ENCODE results near the gene TRIP4. TPM values are rescaled to one million over a fixed set of nuclear protein-coding genes. Genes with fewer than 3 reads are reported as not detected.

TRIP4 gene
- total and polyA plus RNA-seq, 9 of the 15 experiments (the other 6 are each of a cell fraction or from before 2014, with no cell fraction given): 7.6 to 23.3 (median 16.7) TPM

DNA sequence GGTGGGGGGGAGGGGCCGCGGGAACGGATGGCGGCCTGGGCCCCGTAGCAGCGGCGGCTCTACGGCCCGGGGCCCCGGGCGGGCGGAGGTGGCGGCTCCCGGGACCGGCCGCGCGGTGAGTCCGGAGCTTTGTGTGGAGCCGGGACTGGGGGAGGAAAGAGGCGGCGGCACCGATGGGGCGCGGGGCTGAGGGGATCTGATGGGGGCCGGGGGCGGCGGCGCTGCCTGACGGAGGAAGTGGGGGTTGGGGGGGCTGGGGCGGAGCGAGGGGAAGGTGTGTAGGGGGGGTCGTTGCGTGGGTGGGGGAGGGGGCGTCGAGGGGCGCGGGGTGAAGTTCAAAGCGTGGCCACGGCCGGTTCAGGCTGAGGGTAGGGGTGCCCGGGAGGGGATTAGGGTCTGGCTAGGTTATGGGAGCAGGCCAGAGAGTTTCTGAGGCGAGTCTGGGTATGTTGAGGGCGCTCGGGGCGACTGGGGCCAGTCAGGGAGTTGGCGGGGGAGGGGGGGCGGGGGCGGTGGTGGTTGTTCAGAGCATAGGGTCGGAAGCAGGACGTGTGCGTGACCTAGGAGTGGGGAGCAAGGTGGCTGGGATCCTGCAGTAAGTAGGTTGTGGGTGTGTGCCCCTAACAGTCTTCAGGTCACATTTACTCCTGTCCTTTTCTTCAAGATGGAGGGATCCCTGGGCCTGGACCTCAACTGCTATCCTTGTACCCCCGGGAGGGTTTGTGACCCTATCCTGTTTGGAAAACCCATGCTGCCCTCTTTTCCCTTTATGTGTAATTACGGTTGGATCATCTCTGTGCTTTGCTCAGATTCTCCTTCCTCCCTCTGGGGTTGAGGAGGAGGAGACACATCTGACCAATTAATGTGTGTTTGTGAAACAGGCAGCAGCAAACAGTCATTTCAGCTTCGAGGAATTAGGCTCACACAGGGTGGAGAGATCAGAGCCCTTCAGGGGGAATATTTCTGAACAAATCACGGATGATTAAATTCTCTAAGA, 73.4 kb downstream of the TRIP4 start (continued):
- TF ChIP-seq, protein P1, sequence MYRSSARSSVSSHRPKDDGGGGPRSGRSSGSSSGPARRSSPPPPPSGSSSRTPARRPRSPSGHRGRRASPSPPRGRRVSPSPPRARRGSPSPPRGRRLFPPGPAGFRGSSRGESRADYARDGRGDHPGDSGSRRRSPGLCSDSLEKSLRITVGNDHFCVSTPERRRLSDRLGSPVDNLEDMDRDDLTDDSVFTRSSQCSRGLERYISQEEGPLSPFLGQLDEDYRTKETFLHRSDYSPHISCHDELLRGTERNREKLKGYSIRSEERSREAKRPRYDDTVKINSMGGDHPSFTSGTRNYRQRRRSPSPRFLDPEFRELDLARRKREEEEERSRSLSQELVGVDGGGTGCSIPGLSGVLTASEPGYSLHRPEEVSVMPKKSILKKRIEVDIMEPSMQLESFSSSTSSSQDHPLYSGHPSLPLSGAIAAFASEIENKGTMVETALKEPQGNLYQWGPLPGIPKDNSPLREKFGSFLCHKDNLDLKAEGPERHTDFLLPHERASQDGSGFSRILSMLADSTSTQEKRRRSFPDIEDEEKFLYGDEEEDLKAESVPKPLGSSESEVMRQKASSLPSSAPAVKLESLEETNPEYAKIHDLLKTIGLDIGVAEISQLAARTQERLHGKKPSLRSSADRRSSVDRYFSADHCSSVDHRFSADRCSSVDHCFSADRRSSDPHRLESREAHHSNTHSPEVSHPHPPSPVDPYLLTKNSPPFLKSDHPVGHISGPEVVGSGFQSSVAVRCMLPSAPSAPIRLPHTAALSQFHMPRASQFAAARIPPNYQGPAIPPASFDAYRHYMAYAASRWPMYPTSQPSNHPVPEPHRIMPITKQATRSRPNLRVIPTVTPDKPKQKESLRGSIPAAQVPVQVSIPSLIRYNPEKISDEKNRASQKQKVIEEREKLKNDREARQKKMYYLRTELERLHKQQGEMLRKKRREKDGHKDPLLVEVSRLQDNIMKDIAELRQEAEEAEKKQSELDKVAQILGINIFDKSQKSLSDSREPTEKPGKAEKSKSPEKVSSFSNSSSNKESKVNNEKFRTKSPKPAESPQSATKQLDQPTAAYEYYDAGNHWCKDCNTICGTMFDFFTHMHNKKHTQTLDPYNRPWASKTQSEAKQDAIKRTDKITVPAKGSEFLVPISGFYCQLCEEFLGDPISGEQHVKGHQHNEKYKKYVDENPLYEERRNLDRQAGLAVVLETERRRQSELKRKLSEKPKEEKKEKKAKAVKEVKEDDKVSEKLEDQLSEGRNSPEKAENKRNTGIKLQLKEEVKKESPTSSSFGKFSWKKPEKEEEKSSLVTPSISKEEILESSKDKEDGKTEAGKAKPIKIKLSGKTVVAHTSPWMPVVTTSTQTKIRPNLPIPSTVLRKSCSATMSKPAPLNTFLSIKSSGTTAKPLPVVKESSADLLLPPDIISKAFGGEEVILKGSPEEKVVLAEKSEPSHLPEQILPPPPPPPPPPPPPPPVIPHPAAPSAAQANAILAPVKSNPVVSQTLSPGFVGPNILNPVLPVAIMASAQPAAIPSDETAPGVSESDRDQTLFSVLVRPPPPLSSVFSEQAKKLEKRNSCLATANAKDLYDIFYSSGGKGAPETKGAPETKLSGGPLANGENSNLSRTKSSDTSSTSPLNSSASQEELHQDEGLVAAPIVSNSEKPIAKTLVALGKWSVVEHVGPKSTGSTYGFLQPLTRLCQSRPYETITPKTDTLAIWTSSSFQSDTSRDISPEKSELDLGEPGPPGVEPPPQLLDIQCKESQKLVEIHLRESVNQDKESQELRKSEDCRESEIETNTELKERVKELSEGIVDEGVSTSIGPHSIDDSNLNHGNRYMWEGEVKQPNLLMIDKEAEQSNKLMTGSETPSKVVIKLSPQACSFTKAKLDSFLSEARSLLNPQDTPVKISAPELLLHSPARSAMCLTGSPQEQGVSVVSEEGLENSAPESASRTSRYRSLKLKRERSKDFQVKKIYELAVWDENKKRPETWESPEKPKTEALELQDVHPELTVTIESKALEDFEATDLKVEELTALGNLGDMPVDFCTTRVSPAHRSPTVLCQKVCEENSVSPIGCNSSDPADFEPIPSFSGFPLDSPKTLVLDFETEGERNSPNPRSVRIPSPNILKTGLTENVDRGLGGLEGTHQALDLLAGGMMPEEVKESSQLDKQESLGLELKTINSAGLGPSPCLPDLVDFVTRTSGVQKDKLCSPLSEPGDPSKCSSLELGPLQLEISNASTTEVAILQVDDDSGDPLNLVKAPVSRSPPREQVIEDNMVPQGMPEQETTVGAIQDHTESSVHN (IDR thresholded peaks at IDR 0.05; ENCODE audit: borderline replicate concordance in 1 of 2, low read depth in 1 of 2): no peak
- TF ChIP-seq XRCC5 (IDR thresholded peaks at IDR 0.05; ENCODE audit: low read depth, low read length) (no peak), MEIS2 (IDR thresholded peaks at IDR 0.05; ENCODE audit: partially characterized antibody) (no peak), RBM39 (optimal IDR thresholded peaks at IDR 0.05; ENCODE audit: low read depth, low read length) (no peak), HIVEP1 (CRISPR knock-in tag; IDR thresholded peaks at IDR 0.05) (no peak), FOXK2 (conservative IDR thresholded peaks at IDR 0.05 in 1 of 2, IDR thresholded peaks at IDR 0.05 in 1 of 2; ENCODE audit: low read depth in 2 of 2) (no peak), CBX5 (IDR thresholded peaks at IDR 0.05; ENCODE audit: borderline replicate concordance, low read depth) (no peak), NCOA1 (IDR thresholded peaks at IDR 0.05; ENCODE audit: low read depth) (no peak), NR2C2 (CRISPR knock-in tag; IDR thresholded peaks at IDR 0.05) (no peak), NR2C2 (tag; IDR thresholded peaks at IDR 0.05) (no peak), HNRNPK (IDR thresholded peaks at IDR 0.05; ENCODE audit: low read depth, low read length, poor library complexity, severe bottlenecking) (no peak), MTF1 (CRISPR knock-in tag; IDR thresholded peaks at IDR 0.05; ENCODE audit: borderline replicate concordance) (no peak), GTF2E2 (tag; IDR thresholded peaks at IDR 0.05) (no peak)
- TF ChIP-seq, protein P2, sequence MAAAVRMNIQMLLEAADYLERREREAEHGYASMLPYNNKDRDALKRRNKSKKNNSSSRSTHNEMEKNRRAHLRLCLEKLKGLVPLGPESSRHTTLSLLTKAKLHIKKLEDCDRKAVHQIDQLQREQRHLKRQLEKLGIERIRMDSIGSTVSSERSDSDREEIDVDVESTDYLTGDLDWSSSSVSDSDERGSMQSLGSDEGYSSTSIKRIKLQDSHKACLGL (CRISPR knock-in tag; IDR thresholded peaks at IDR 0.05; ENCODE audit: borderline replicate concordance, poor library complexity, severe bottlenecking): no peak

All from K562 (cell line).